Stimulated activated naive CD8-positive, alpha-beta T cell treated with anti-CD3 and anti-CD28 coated beads, Interleukin-15, Interleukin-2, amounts not matched to agents 100 U/mL and 50 U/mL, for 24 hours (primary cell): Measurements from ENCODE around the gene DDX60.
"Not testable (repeated sequence)": the region's sequence is repeated elsewhere in the genome, so short reads cannot be mapped to it uniquely, and the experiment has no call there.

Source experiments
- ATAC-seq: fragments of 150-1000 bp; cut with Tn5 transposase; one replicate; pipeline ENCODE4 v1.10.0; 2021
- DNase-seq: peaks from one replicate; pipeline ENCODE4 v3.0.0; 2021

DDX60 gene, protein sequence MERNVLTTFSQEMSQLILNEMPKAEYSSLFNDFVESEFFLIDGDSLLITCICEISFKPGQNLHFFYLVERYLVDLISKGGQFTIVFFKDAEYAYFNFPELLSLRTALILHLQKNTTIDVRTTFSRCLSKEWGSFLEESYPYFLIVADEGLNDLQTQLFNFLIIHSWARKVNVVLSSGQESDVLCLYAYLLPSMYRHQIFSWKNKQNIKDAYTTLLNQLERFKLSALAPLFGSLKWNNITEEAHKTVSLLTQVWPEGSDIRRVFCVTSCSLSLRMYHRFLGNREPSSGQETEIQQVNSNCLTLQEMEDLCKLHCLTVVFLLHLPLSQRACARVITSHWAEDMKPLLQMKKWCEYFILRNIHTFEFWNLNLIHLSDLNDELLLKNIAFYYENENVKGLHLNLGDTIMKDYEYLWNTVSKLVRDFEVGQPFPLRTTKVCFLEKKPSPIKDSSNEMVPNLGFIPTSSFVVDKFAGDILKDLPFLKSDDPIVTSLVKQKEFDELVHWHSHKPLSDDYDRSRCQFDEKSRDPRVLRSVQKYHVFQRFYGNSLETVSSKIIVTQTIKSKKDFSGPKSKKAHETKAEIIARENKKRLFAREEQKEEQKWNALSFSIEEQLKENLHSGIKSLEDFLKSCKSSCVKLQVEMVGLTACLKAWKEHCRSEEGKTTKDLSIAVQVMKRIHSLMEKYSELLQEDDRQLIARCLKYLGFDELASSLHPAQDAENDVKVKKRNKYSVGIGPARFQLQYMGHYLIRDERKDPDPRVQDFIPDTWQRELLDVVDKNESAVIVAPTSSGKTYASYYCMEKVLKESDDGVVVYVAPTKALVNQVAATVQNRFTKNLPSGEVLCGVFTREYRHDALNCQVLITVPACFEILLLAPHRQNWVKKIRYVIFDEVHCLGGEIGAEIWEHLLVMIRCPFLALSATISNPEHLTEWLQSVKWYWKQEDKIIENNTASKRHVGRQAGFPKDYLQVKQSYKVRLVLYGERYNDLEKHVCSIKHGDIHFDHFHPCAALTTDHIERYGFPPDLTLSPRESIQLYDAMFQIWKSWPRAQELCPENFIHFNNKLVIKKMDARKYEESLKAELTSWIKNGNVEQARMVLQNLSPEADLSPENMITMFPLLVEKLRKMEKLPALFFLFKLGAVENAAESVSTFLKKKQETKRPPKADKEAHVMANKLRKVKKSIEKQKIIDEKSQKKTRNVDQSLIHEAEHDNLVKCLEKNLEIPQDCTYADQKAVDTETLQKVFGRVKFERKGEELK (N-terminal part only)

DNA sequence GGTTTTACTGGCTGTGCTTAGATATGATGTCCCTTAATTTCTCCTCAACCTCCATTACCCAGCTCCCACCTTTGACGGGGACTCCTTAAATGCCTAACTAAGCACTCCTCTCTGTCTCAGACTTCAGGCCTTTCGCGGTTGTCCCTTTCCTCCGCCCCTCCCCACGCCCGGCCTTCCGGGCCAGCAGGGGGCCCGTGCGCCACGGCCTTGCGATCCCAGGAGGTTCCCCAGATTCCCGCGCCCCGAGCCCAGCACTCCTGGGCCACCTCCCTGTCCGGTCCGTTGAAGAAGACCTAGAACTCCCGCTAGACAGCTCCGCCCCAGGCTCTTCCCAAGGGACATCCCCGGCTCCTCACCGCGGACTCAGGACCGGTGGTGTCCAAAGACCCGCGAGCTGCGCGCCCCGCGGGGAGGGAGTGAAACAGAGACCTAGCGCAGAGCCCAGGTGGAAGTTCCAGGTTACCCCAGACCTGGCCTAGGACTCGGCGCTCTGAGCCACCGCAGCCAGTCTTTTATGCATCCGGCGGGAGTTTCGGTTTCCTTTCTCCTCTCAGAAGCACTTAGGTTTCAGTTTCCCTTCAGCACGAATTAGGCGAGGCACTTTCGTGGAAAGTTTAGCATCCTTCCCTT lies at the start of gene DDX60:
Gene DDX60 (minus strand): TSS at position 487 of the 630 bp plus-strand sequence. CDS start 7,493 bp downstream, outside the sequence.
- peak; percentile 96 for ATAC-seq
- peak; percentile 83 for DNase-seq

DNA sequence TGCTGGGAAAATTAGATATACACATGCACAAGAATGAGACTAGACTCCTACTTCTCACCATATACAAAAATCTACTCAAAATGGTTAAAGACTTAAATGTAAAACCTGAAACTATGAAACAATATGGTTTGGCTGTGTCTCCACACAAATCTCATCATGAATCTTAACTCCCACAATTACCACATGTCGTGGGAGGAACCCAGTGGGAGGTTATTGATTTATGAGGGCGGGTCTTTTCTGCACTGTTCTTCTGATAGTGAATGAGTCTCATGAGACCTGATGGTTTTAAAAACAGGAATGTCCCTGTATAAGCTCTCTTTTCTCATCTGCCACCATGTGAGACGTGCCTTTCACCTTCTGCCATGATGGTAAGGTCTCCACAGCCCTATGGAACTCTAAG lies 48.5 kb upstream of the DDX60 start:
- ATAC-seq (no peak), DNase-seq (no peak)

DNA sequence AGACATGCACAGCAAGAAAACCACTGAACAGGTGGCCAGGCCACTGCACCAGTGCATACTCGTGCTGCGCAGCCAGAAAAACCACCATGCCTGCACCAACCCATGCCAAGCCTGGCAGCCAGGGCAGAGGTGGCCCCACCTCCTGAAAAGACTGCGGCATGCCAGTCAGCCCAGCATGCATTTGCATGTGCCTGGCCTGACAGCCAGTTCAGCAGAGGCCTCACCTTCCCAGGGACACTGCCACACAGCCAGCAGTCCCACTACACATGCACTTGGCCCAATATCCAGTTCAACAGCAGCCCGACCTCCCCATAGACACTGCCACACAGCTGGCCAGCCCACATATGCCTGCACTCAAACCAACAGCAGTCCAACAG lies 43.5 kb upstream of the DDX60 start:
- no peak for ATAC-seq
- DNase-seq, result no peak

DNA sequence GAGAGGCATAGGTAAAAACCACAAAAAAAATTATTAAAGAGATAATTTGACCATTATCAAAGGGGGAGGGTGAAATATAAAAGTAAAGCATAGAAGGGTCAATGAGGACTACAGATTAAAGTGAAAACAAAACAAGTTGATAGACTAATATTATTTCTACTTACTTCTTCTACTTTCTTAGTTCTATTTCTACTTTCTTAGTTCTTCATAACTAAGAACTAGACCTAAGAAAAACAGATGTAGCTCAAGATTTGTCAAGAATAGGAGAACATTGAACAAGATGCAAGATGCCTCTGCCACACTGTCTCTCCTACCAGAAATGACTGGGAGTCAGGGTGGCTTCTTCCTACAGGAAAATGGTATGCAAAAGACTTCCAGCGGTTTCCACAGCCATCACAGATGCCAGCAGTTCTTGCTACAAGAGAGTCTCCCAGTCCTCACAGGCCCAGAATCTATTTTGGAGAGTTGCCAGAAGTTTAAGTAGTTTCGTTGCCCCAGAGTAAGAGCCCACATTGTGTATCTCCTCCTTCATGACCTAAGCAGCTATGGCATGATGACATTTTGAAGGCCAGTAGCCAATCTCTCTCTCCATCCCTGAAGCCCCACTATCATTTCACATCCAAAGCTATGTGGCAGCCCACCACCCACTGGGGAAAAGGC lies 42.9 kb upstream of the DDX60 start:
- DNase-seq (no peak), ATAC-seq (no peak)

DNA sequence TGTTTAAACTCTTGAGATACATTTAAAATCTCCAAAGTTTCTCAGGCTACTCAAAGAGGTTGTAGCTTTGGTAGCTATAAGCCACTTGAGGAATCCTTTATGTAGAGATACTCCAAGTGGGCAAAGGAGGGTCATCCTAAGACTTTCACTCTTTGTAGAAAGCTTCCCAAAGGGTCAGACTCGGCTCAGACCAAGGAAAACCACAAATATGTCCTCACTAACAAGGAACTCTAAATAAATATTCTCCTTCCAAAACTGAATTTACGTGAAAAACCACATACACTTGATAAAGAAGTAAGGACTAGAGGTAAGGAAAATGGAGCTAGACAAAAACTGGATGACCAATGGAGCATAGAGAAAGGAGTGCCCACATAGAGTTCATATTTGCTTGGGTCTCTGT lies 41.7 kb upstream of the DDX60 start:
- no peak for DNase-seq
- no peak for ATAC-seq

DNA sequence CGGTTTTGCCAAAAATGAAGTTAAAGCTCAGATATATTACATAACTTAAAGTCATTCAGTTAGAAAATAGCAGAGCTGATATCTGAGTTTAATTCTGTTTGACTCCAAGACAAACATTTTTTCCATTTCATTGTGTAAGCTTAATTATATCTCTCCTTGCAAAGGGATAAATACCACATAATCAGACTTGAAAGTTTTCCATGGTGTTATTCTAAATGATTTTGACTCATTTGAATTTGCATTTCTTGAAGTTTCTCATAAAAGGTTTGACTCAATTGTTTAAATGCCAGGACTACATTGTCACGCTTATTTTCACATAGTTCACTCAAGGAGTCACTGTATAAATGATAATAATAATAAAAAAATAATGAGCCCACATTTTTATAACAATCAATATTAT lies 39.4 kb upstream of the DDX60 start:
- DNase-seq (no peak), ATAC-seq (no peak)

DNA sequence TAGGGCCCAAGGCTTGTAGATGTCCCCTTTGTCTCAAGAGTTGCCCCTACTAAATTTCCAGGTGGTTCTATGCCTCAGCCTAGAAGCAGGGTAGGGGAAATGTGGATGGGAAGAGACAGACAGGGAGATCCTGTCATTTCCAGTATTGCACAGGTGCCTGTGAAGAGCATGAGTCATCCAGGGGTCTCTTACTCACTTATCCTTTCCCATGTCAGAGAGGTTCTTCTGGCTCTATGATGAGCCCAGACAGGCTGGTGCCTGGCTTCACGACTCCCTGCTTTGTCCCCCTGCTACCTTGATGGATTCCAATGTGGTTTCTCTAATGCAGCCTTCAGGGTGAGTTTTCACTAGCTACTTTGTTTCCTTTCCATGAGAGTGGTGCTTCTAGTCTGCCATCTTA lies 35.2 kb upstream of the DDX60 start:
- ATAC-seq (no peak), DNase-seq (no peak)

DNA sequence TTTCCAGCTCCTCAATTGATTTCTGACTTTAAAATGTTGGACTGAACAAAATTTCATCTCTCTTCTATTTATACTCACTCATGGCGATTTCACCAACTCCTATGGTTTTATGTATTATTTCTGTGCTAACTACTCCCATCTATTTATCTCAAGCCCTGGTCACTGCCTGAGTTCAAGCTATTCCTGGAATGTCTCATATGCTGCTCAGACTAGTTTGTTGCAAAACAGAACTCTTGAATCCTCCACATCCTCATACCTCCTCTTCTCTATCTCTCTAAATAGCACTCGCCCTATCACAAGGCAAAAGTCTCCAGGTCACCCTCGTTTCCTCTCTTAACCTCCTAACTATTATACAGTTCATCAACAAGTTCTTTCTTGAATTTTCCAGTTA lies 19.0 kb upstream of the DDX60 start:
- DNase-seq (no peak), ATAC-seq (no peak)

DNA sequence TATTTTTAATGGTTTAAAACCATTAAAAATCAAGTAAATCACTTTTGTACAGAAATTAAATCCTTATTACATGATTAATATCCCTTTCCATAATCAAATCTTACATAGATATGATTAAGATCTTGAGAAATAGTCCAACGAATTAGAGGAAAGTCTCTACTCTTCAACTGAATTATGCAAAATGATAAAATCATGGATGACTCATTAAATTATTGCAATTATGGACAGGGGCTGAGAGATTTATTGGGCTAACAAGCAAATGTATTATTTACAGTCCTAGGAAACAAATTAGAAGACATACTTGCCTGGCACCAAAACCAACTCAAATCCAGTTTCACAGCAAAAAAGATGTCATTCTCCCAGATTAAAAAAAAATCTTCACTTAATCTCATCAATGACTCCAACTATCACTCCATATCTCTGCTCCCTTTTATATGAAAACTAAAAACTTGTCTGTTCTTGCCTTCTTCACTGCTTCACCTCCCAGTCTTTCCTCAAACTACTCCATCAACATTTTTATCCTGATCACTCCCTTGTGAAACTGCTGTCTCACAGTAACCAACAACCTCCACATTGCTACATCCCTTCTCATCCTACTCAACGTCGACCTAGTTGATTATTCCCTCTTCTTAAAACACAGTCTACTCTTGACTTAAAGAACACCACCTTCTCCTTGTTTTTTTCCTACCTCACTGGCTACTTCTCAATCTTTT lies 18.4 kb upstream of the DDX60 start:
- ATAC-seq, result no peak
- no peak for DNase-seq

DNA sequence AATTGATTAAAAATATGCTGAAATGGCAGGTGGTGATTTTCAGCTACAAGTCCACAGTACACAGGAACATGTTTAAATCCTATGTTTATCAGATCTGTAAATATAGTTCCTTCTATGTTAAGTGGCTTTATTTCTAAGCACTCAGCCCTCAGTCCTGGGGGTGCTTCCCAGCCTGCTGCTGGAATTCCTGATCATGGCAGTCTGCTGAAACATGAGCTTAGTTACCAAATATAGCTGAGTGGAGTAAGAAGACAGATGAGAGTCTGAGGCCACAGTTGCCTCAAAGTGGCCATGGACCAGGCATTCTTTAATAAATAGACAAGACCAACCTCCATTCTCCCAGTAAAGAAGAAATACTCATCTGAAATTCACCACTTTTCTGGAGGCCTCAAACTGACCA lies 17.1 kb upstream of the DDX60 start:
- no peak for ATAC-seq
- no peak for DNase-seq

DNA sequence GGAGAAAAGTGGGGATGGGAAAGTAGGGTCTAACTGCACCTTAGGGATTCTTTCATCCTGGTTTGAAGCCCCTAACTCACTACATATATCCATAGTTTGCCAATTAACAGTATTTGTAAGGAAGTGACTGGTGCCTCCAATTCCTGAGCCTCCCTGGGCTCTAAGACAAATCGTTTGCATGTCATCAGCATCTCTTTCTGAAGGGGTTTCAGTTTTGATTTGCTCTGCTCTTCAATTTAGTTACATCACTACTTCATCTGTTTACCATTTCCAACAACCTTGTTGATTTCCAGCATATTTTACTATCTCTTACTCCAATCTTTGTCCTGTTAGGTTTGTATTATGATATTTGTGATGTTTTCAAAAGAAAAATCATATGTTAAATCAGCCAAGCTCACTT lies 15.5 kb upstream of the DDX60 start:
- no peak for ATAC-seq

DNA sequence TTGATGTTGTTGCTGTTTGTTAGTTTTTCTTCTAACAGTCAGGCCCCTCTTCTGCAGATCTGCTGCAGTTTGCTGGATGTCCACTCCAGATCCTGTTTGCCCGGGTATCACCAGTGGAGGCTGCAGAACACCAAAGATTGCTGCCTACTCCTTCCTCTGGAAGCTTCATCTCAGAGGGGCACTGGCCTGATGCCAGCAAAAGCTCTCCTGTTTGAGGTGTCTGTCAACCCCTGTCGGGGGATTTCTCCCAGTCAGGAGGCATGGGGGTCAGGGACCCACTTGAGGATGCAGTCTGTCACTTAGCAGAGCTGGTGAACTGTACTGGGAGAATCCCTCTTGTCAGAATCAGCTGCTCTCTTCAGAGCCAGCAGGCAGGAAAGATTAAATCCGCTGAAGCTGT lies 12.0 kb upstream of the DDX60 start:
- ATAC-seq, DNase-seq: not testable (repeated sequence)

More for the DNA sequence above, 15.5 kb upstream of the DDX60 start:
- no peak for DNase-seq

DNA sequence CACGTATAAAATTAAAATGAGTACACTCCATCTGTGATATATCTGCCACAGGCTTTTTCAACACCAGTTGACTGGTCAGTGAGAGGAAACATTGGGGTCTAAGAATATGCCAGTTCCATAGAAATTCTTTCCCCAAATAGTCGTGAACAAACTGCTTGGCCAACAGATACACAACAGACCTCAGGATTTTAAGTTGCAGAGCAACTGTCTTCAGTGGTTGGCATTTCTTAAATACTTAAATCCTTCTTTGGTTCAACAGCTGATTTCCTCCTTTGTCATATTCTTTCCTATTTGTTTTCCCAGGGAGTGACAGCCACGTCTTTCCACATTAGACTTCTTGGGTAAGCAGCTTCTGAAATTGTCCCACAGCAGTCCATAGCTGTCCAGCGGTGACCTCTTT lies 7.0 kb upstream of the DDX60 start:
- DNase-seq (no peak), ATAC-seq (no peak)

DNA sequence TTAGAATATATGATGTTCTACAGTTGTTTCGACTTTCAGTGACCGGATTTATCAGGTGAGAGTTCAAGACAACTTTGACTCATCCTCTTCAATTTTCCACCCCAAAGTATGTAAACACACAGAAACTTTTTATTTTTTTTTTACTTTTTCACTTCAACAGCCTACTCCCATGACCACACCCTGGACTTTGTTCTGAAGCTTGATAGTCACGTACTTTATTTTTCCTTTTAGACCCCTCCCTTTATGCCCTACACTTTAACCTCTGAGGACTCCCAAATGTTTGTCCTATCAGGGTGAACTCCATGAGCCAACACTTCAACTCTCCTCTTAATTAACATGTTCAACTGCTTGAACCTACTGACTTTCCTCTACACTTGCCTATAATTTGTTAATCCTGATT lies 2.5 kb upstream of the DDX60 start:
- DNase-seq (no peak), ATAC-seq (no peak)

DNA sequence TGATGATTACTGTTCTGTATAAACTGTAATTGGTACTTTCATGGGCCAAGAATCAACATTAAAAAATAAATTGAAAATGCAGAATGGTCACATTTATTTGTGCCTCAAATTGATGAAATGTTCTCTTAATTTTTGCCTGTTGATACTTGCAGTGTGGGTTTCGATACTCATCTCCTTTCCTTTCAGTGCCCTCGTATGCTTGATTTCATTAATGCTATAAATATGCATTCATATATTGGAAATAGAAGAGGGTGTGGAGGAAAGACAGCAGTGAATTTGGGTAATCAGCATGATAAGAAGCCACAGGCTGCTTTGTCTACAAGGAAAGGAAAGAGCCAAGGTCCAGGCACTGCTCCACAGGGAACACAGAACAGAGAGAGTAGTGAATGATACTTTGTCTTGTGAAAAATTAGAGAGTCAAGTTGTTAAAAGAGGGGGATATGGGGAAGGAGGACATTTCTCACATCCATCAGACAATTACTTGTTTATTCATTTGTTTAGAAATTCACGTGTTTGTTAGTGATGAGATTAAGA lies 1.0 kb upstream of the DDX60 start:
- ATAC-seq (no peak), DNase-seq (no peak)

DNA sequence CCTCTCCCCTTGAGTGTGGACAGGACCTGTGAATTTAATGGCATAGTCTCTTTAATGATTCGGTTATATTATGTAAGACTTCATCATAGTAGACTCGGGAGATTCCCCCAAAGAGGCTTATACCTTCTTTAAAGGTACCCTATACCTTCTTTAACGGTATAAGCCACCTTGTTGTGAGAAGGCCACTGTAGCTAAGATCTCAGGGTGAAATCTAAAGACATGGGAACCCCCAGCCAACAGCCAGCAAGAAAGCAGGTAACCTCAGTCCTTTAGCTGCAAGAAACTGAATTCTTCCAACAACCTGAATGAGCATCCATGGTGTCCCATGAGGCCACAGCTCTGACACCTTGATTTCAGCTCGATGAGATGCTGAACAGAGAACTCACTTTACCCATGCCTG lies 931 bp downstream of the DDX60 start:
- DNase-seq, result no peak
- no peak for ATAC-seq

DNA sequence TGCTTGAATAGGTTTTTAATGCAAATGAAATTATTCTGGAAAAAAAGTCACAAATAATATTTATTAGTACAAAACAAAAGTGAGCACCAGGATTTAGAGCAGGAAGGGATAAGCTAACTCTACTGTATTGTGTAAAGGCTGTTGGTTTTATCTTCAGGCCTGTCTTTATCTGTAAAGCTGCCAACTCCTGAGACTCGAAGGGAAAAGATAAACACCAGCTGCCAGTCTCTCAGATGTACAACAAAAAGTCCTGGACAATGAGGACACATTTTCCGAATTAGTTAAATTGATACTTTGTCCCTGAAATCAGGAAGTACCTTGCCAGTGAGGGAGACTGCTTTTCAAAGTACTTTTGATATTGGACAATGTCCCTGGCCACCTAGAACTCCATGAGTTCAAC lies 8.8 kb downstream of the DDX60 start:
- ATAC-seq (no peak), DNase-seq (no peak)

DNA sequence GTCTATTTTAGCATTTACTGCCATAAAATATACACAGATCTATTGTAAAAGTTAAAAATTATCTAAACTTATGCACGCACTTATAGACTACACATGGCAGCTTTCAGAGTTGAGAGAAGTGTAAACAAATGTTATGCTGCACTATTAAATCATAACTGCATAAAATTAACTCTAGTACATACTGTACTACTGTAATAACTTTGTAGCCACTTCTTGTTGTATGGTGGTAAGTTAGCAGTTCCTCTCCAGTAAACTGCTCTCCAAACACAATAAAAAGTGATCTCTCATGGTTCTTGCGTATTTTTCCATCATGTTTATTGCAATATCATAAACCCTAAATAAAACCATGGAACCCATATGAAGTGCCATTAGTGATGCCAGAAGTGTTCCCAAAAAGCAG lies 9.6 kb downstream of the DDX60 start:
- no peak for ATAC-seq
- no peak for DNase-seq

DNA sequence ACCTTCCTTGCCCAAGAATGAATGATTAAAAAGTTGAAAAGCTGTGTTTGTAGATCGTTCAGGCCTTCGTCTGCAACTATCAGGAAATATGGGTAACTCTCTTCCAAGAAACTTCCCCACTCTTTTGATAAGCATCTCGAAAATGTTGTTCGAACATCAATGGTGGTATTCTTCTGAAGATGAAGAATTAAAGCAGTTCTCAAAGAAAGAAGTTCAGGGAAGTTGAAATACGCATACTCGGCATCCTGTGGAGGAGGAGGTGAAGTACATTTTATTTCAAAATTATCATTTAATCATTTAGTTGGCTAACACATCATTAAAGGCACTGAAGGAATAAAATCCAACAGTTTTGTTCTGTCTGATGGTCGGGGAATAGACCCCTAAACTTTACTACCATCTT lies 12.1 kb downstream of the DDX60 start:
- ATAC-seq, result no peak
- DNase-seq, result no peak

DNA sequence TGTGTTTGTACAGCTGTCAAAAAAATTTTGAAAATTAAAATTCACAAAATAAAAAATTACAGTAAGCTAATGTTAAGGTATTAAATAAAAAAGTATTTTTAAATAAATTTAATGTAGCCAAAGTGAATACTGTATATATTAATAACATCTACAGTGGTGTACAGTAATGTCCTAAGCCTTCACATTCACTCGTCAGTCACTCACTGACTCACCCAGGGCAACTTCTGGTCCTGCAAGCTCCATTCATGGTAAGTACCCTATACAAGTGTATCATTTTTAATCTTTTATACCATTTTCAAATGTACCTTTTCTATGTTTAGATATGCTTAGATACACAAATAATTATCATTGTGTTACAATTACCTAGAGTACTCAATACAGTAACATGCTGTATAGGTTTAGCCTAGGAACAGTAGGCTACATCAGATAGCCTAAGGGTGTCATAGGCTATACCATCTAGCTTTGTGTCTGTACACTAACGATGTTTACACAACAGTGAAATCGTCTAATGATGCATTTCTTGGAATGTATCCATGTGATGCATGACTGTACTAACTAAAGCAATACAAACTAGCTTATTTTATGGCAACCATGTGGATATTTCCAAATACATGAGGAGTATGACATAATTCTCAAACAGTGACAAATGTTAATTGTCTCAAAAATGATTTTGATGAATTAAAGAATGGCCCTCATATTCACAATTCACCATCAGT lies 13.7 kb downstream of the DDX60 start:
- ATAC-seq (no peak), DNase-seq (no peak)
